HCT116 (cell line): ENCODE data around the gene F2RL1. TPM values are rescaled to one million over a fixed set of nuclear protein-coding genes. Genes with fewer than 3 reads are reported as not detected.
"Not testable (repeated sequence)": the region's sequence is repeated elsewhere in the genome, so short reads cannot be mapped to it uniquely, and the experiment has no call there.

Experiments used
- ATAC-seq: fragments of 200-7000 bp; cut with Tn5 transposase; 2 replicates; pipeline ENCODE4 v1.9.1; 2020; ENCODE audit warnings: mild to moderate bottlenecking, moderate library complexity
- BruUV-seq: library from RNA; stranded (reverse); fragments of 400-500 nt; replicated peaks from 2 replicates; lab custom pipeline; 2021; lab: Mats Ljungman, UMichigan
- CTCF ChIA-PET: fragments of 300-600 bp; sonication (Branson Sonifier 250); formaldehyde crosslinking; loops from one replicate; lab custom pipeline; 2021; ENCODE audit warnings: antibody characterized with exemption; lab: Charles Lee
- POLR2A ChIA-PET: fragments of 300-600, 350-600 bp; sonication (Branson Sonifier 250); formaldehyde crosslinking; loops from one replicate; lab custom pipeline; 2021; ENCODE audit warnings: antibody characterized with exemption; lab: Charles Lee
- RAD21 ChIA-PET, 2 experiments: fragments of 300-600 bp; sonication (Branson Sonifier 250); formaldehyde crosslinking; loops; one replicate each; lab custom pipeline; 2023; ENCODE audit warnings: low total read pairs in 2 of 2; ENCODE audit not compliant: uncharacterized antibody in 2 of 2, unreplicated experiment in 2 of 2, low non-redundant PET in 1 of 2; lab: Charles Lee
- DNase-seq: peaks from one replicate; pipeline ENCODE4 v3.0.0-alpha.2; 2010; ENCODE audit warnings: low read depth, low spot score
- H2AFZ ChIP-seq: fragments of 200-600 bp; shearing (Covaris generic), sonication (generic); 2 replicates; pipeline ENCODE4 v1.6.1; 2017; ENCODE audit warnings: low read depth, mixed run types, mixed read lengths, antibody characterized with exemption, low read length; ENCODE audit not compliant: poor library complexity, severe bottlenecking
- H3K27ac ChIP-seq: 2 replicates; pipeline ENCODE4 v1.5.1; 2012; ENCODE audit warnings: low read depth, low read length
- H3K27me3 ChIP-seq: fragments of 200-600 bp; sonication (generic); 2 replicates; pipeline ENCODE4 v1.6.1; 2016; ENCODE audit warnings: mixed run types, low read length, mixed read lengths; ENCODE audit not compliant: insufficient read depth
- H3K36me3 ChIP-seq, 2 experiments: fragments of 200-500 bp in 1 of 2; fragments of 200-600 bp in 1 of 2; sonication (Bioruptor generic) in 1 of 2; sonication (generic) in 1 of 2; 2 replicates each; pipeline versions ENCODE4 v1.5.1 to v1.6.1; 2014 to 2016; ENCODE audit warnings: low read length in 2 of 2, inconsistent platforms in 1 of 2, mixed read lengths in 1 of 2, mixed run types in 1 of 2; ENCODE audit not compliant: insufficient read depth in 2 of 2, control insufficient read depth in 1 of 2
- H3K4me1 ChIP-seq, 2 experiments: fragments of 200-600 bp in 1 of 2; sonication (generic) in 1 of 2; 2 replicates each; pipeline versions ENCODE4 v1.5.1 to v1.6.1; 2012 to 2017; ENCODE audit warnings: low read length in 2 of 2, inconsistent platforms in 1 of 2, mild to moderate bottlenecking in 1 of 2, mixed read lengths in 1 of 2, mixed run types in 1 of 2, moderate library complexity in 1 of 2; ENCODE audit not compliant: insufficient read depth in 2 of 2, control insufficient read depth in 1 of 2
- H3K4me2 ChIP-seq: fragments of 200-600 bp; sonication (generic); 2 replicates; pipeline ENCODE4 v1.6.1; 2017; ENCODE audit warnings: mixed run types, low read length, mixed read lengths
- H3K4me3 ChIP-seq, 2 experiments: fragments of 200-600 bp in 1 of 2; sonication (generic) in 1 of 2; replicated peaks in 1 of 2; 2 replicates each; pipeline ENCODE4 v1.5.1; 2011 to 2016; ENCODE audit warnings: low read length in 2 of 2, control low read depth in 1 of 2, low read depth in 1 of 2, mild to moderate bottlenecking in 1 of 2, mixed read lengths in 1 of 2, mixed run types in 1 of 2
- H3K79me2 ChIP-seq: fragments of 200-600 bp; sonication (generic); 2 replicates; pipeline ENCODE4 v1.6.1; 2017; ENCODE audit warnings: mild to moderate bottlenecking, mixed run types, low read length, moderate library complexity, mixed read lengths; ENCODE audit not compliant: insufficient read depth
- H3K9ac ChIP-seq: fragments of 200-600 bp; sonication (generic); 2 replicates; pipeline ENCODE4 v1.6.1; 2016; ENCODE audit warnings: low read length, mixed read lengths
- H3K9me2 ChIP-seq: fragments of 200-600 bp; sonication (generic), shearing (Covaris generic); 2 replicates; pipeline ENCODE4 v1.6.1; 2017; ENCODE audit warnings: mixed run types, mild to moderate bottlenecking, moderate library complexity; ENCODE audit not compliant: insufficient read depth
- H3K9me3 ChIP-seq, 2 experiments: fragments of 200-500 bp in 1 of 2; fragments of 200-600 bp in 1 of 2; sonication (Bioruptor generic) in 1 of 2; sonication (generic) in 1 of 2; 2 replicates each; pipeline ENCODE4 v1.6.1; 2014 to 2017; ENCODE audit warnings: low read length in 2 of 2, mixed read lengths in 2 of 2, inconsistent platforms in 1 of 2, low read depth in 1 of 2, mild to moderate bottlenecking in 1 of 2, mixed run types in 1 of 2, moderate library complexity in 1 of 2; ENCODE audit not compliant: control insufficient read depth in 1 of 2, insufficient read depth in 1 of 2
- H4K20me1 ChIP-seq: fragments of 200-600 bp; sonication (generic), shearing (Covaris generic); 2 replicates; pipeline ENCODE4 v1.6.1; 2017; ENCODE audit warnings: mixed run types, mild to moderate bottlenecking, moderate library complexity; ENCODE audit not compliant: insufficient read depth
- ATF3 ChIP-seq: IDR thresholded peaks from 2 replicates; pipeline ENCODE4 v1.6.1; 2012
- CBX3 ChIP-seq: IDR thresholded peaks from 2 replicates; pipeline ENCODE4 v1.6.1; 2012; ENCODE audit warnings: low read depth
- EZH2 ChIP-seq: fragments of 200-600 bp; sonication (generic); IDR thresholded peaks from 2 replicates; pipeline ENCODE4 v1.6.1; 2017; ENCODE audit warnings: antibody characterized with exemption, mixed run types
- EZH2phosphoT487 ChIP-seq: fragments of 200-600 bp; IDR thresholded peaks from 2 replicates; pipeline ENCODE4 v1.6.1; 2018; ENCODE audit warnings: antibody characterized with exemption, borderline replicate concordance
- POLR2A ChIP-seq: IDR thresholded peaks from 2 replicates; pipeline ENCODE4 v1.7.0; 2011; ENCODE audit warnings: borderline replicate concordance; ENCODE audit not compliant: insufficient read depth, insufficient read length; ENCODE audit errors: extremely low read depth
- POLR2AphosphoS5 ChIP-seq: IDR thresholded peaks from 2 replicates; pipeline ENCODE4 v1.6.1; 2011; ENCODE audit warnings: mild to moderate bottlenecking, low read depth, low read length, moderate library complexity
- SP1 ChIP-seq: IDR thresholded peaks from 2 replicates; pipeline ENCODE4 v1.6.1; 2012; ENCODE audit warnings: low read depth
- SRF ChIP-seq: IDR thresholded peaks from 2 replicates; pipeline ENCODE4 v1.6.1; 2012; ENCODE audit warnings: low read depth
- ZFX ChIP-seq: fragments of 450-650 bp; IDR thresholded peaks from 2 replicates; pipeline ENCODE4 v1.6.1; 2017
- intact Hi-C: fragments of 100-400 bp; cut with micrococcal nuclease; formaldehyde crosslinking; loops from 2 replicates; pipeline ENCODE4 v1.10.0; 2022
- total RNA-seq: library from RNA; stranded (reverse); gene quantifications from one replicate; pipeline ENCODE4 v1.2.1, GENCODE V29; 2021; ENCODE audit not compliant: unreplicated experiment

The F2RL1 gene
- total RNA-seq, 1 experiment from 2014 or later: 119 TPM

- intact Hi-C loops: loop anchor here (5.0 kb wide), 1 partner anchor 48 kb away; no protein-coding TSS in a partner anchor
- BruUV-seq, H3K9me3 ChIP-seq, RAD21 ChIA-PET, DNase-seq, H3K27me3 ChIP-seq, H3K79me2 ChIP-seq, H3K9me2 ChIP-seq, ATAC-seq, H2AFZ ChIP-seq, H4K20me1 ChIP-seq, H3K36me3 ChIP-seq, H3K9ac ChIP-seq, H3K4me3 ChIP-seq: not testable (repeated sequence)
- TF ChIP-seq CBX3: peak; percentile 86; the same call in 1 of the 2 replicates
- ChIA-PET CTCF (interaction anchor here (2.6 kb wide), 1 partner anchor 15 kb away, joined by 15 read pairs; no protein-coding TSS in a partner anchor), POLR2A (interaction anchor here (2.9 to 3.1 kb wide), 2 partner anchors 11 to 29 kb away, joined by 10 to 17 read pairs; partner anchors contain the start of gene F2RL1)
- peak overlapping the region; percentile 79 for H3K27ac ChIP-seq
- peaks cover 47 to 76% of the 10 kb centered on the region in 2 experiments for H3K4me1 ChIP-seq
- peak overlapping the region; percentile 67; the same call in 1 of the 2 replicates for H3K4me2 ChIP-seq
Observed at GRCh38 chr5:76789275-76789674, 29.6 kb upstream of the F2RL1 start.

GRCh38 chr5:76789991-76790581, 28.7 kb upstream of the F2RL1 start:
- Histone ChIP-seq H3K4me1 (peaks cover 47 to 76% of the 10 kb centered on the region in 2 experiments), H2AFZ (no peak overlapping the region), H3K4me2 (peak overlapping the region; percentile 67), H3K9me2 (no peaks in the 10 kb centered on the region), H3K9me3 (peaks cover 0 to 3% of the 10 kb centered on the region in 2 experiments; a peak in 1 of 4 replicates), H3K27me3 (no peaks in the 10 kb centered on the region), H3K9ac (peak overlapping the region; percentile 61), H3K79me2 (no peaks in the 10 kb centered on the region), H4K20me1 (no peaks in the 10 kb centered on the region), H3K27ac (peak overlapping the region; percentile 79), H3K36me3 (no peaks in the 10 kb centered on the region), H3K4me3 (peak overlapping the region in 1 of 2 experiments; percentile 12; a peak in 1 of 4 replicates)
- ATAC-seq: peak; percentile 31
- POLR2A ChIA-PET: interaction anchor here (1.5 to 3.1 kb wide), 4 partner anchors 11 to 29 kb away, joined by 3 to 28 read pairs (median 14); partner anchors contain the start of gene F2RL1
- CTCF ChIA-PET: interaction anchor here (0.7 to 2.1 kb wide), 5 partner anchors 12 to 227 kb away, joined by 3 to 8 read pairs (median 3); no protein-coding TSS in a partner anchor
- RAD21 ChIA-PET: no interaction called here
- DNase-seq: no peak
- intact Hi-C loops: loop anchor here (5.0 kb wide), 1 partner anchor 47 kb away; no protein-coding TSS in a partner anchor
- TSS peak; percentile 87 for BruUV-seq
- TF ChIP-seq SRF (no peak), POLR2A (no peak), ATF3 (no peak), EZH2 (no peak), EZH2phosphoT487 (no peak), POLR2AphosphoS5 (no peak), SP1 (no peak), ZFX (no peak)
